H9 (cell line): Measurements from ENCODE around the gene SMTNL2. TPM values are rescaled to one million over a fixed set of nuclear protein-coding genes. Genes with fewer than 3 reads are reported as not detected.
"Not testable (repeated sequence)": the region's sequence is repeated elsewhere in the genome, so short reads cannot be mapped to it uniquely, and the experiment has no call there.

Source experiments
- DNase-seq: peaks from one replicate; pipeline ENCODE4 v3.0.0-alpha.2; 2017
- H2AFZ ChIP-seq: one replicate; pipeline ENCODE4 v1.6.1; 2013; ENCODE audit warnings: mild to moderate bottlenecking, low read length, control low read depth, moderate library complexity
- H2AK5ac ChIP-seq: 2 replicates; pipeline ENCODE4 v1.6.1; 2013; ENCODE audit warnings: low read length, control low read depth, mixed read lengths; ENCODE audit not compliant: insufficient read length
- H2BK120ac ChIP-seq: one replicate; pipeline ENCODE4 v1.6.1; 2013; ENCODE audit warnings: low read depth, mild to moderate bottlenecking, low read length, control low read depth, inconsistent platforms; ENCODE audit not compliant: poor library complexity, severe bottlenecking
- H2BK12ac ChIP-seq: 2 replicates; pipeline ENCODE4 v1.6.1; 2013; ENCODE audit warnings: low read length, control low read depth, mixed read lengths, low read depth; ENCODE audit not compliant: insufficient read length
- H2BK15ac ChIP-seq: 2 replicates; pipeline ENCODE4 v1.6.1; 2013; ENCODE audit warnings: low read depth, low read length, control low read depth
- H2BK20ac ChIP-seq: one replicate; pipeline ENCODE4 v1.6.1; 2013; ENCODE audit warnings: low read depth, mild to moderate bottlenecking, low read length, control low read depth, inconsistent platforms; ENCODE audit not compliant: poor library complexity, severe bottlenecking
- H2BK5ac ChIP-seq: 2 replicates; pipeline ENCODE4 v1.6.1; 2013; ENCODE audit warnings: low read length, control low read depth, mixed read lengths; ENCODE audit not compliant: insufficient read length
- H3K14ac ChIP-seq: 2 replicates; pipeline ENCODE4 v1.6.1; 2013; ENCODE audit warnings: low read length, control low read depth; ENCODE audit not compliant: insufficient read depth
- H3K18ac ChIP-seq: 2 replicates; pipeline ENCODE4 v1.6.1; 2013; ENCODE audit warnings: low read depth, mild to moderate bottlenecking, mixed read lengths, low read length, control low read depth; ENCODE audit not compliant: insufficient read length
- H3K23ac ChIP-seq: 2 replicates; pipeline ENCODE4 v1.6.1; 2013; ENCODE audit warnings: low read length, control low read depth, mixed read lengths, low read depth; ENCODE audit not compliant: insufficient read length
- H3K23me2 ChIP-seq: 2 replicates; pipeline ENCODE4 v1.6.1; 2013; ENCODE audit warnings: low read depth, mild to moderate bottlenecking, mixed read lengths, low read length, control low read depth; ENCODE audit not compliant: insufficient read length, poor library complexity, severe bottlenecking
- H3K27ac ChIP-seq: 2 replicates; pipeline ENCODE4 v1.5.1; 2013; ENCODE audit warnings: low read length, control low read depth, mixed read lengths, low read depth; ENCODE audit not compliant: insufficient read length
- H3K27me3 ChIP-seq: 2 replicates; pipeline ENCODE4 v1.6.1; 2013; ENCODE audit warnings: low read length, control low read depth, inconsistent platforms; ENCODE audit not compliant: insufficient read depth
- H3K4ac ChIP-seq: 2 replicates; pipeline ENCODE4 v1.6.1; 2013; ENCODE audit warnings: low read depth, mild to moderate bottlenecking, control low read depth, inconsistent platforms, low read length, moderate library complexity
- H3K4me1 ChIP-seq: 2 replicates; pipeline ENCODE4 v1.6.1; 2013; ENCODE audit warnings: low read length, control low read depth, inconsistent platforms; ENCODE audit not compliant: insufficient read depth
- H3K4me2 ChIP-seq: 2 replicates; pipeline ENCODE4 v1.6.1; 2013; ENCODE audit warnings: low read length, control low read depth, mixed read lengths; ENCODE audit not compliant: insufficient read length, insufficient read depth
- H3K56ac ChIP-seq: 2 replicates; pipeline ENCODE4 v1.6.1; 2013; ENCODE audit warnings: low read depth, mild to moderate bottlenecking, mixed read lengths, low read length, control low read depth; ENCODE audit not compliant: insufficient read length
- H3K79me1 ChIP-seq: 2 replicates; pipeline ENCODE4 v1.6.1; 2013; ENCODE audit warnings: low read depth, mild to moderate bottlenecking, moderate library complexity, low read length, control low read depth, inconsistent platforms; ENCODE audit not compliant: insufficient read depth, poor library complexity, severe bottlenecking
- H3K79me2 ChIP-seq: 2 replicates; pipeline ENCODE4 v1.6.1; 2013; ENCODE audit warnings: low read length, control low read depth, inconsistent platforms; ENCODE audit not compliant: insufficient read depth
- H3K9ac ChIP-seq: 2 replicates; pipeline ENCODE4 v1.6.1; 2013; ENCODE audit warnings: low read length, control low read depth, mixed read lengths; ENCODE audit not compliant: insufficient read length; ENCODE audit errors: extremely low read depth
- H3K9me3 ChIP-seq: one replicate; pipeline ENCODE4 v1.6.1; 2013; ENCODE audit warnings: low read depth, low read length, inconsistent platforms; ENCODE audit not compliant: control insufficient read depth
- H3T11ph ChIP-seq: one replicate; pipeline ENCODE4 v1.6.1; 2013; ENCODE audit warnings: mild to moderate bottlenecking, low read length, control low read depth, inconsistent platforms
- H4K20me1 ChIP-seq: one replicate; pipeline ENCODE4 v1.6.1; 2013; ENCODE audit not compliant: control insufficient read depth, insufficient read length, insufficient read depth
- H4K5ac ChIP-seq: 2 replicates; pipeline ENCODE4 v1.6.1; 2013; ENCODE audit warnings: low read depth, mild to moderate bottlenecking, mixed read lengths, low read length, control low read depth; ENCODE audit not compliant: insufficient read length
- H4K8ac ChIP-seq: replicated peaks from 2 replicates; pipeline ENCODE4 v1.6.1; 2013; ENCODE audit warnings: low read length, control low read depth, mixed read lengths, low read depth; ENCODE audit not compliant: insufficient read length
- H4K91ac ChIP-seq: 2 replicates; pipeline ENCODE4 v1.6.1; 2013; ENCODE audit warnings: low read depth, mild to moderate bottlenecking, moderate library complexity, mixed read lengths, low read length, control low read depth; ENCODE audit not compliant: insufficient read length
- H3K27ac Mint-ChIP-seq, 3 experiments: 2 replicates in 2 of 3; 3 replicates in 1 of 3; pipeline ENCODE4 v1.8.0; 2020 to 2021; ENCODE audit warnings: mixed read lengths in 3 of 3, mild to moderate bottlenecking in 1 of 3, moderate library complexity in 1 of 3
- H3K27me3 Mint-ChIP-seq: 2 replicates; pipeline ENCODE4 v1.8.0; 2021; ENCODE audit warnings: low read depth, mild to moderate bottlenecking, moderate library complexity, mixed read lengths
- H3K36me3 Mint-ChIP-seq, 3 experiments: 2 replicates in 2 of 3; 3 replicates in 1 of 3; pipeline ENCODE4 v1.8.0; 2020 to 2021; ENCODE audit warnings: low read depth in 3 of 3, mixed read lengths in 3 of 3; ENCODE audit not compliant: insufficient read depth in 1 of 3
- H3K4me1 Mint-ChIP-seq, 2 experiments: 2 replicates each; pipeline ENCODE4 v1.8.0; 2020; ENCODE audit warnings: mixed read lengths in 2 of 2
- H3K4me3 Mint-ChIP-seq, 2 experiments: 2 replicates in 1 of 2; 3 replicates in 1 of 2; pipeline ENCODE4 v1.8.0; 2020 to 2021; ENCODE audit warnings: mild to moderate bottlenecking in 2 of 2, mixed read lengths in 2 of 2, moderate library complexity in 1 of 2
- H3K9me3 Mint-ChIP-seq, 2 experiments: 2 replicates in 1 of 2; 3 replicates in 1 of 2; pipeline ENCODE4 v1.8.0; 2020; ENCODE audit warnings: mild to moderate bottlenecking in 2 of 2, mixed read lengths in 2 of 2, moderate library complexity in 1 of 2
- WGBS: extraction: QIAGEN DNeasy Blood & Tissue Kit; methylation state at CpG from one replicate; pipeline ENCODE4 v1.1.7; 2013; ENCODE audit warnings: missing lambda C conversion rate, low lambda C conversion rate, mixed read lengths; ENCODE audit not compliant: insufficient read length; ENCODE audit errors: extremely low coverage; 5-methylcytosine and 5-hydroxymethylcytosine counted together
- total RNA-seq: library from RNA; stranded (reverse); gene quantifications from 2 replicates; pipeline ENCODE4 v1.2.1, GENCODE V29; 2021
- TF ChIP-seq, protein P1 (sequence below): fragments of 200-600 bp; sonication (generic); conservative IDR thresholded peaks from 3 replicates; pipeline ENCODE4 v1.8.0; 2021; ENCODE audit warnings: antibody characterized with exemption, mild to moderate bottlenecking

SMTNL2 gene
- total RNA-seq, 1 experiment from 2014 or later, result 0.77 TPM

- Histone ChIP-seq H3K9me3 (no peaks in the 10 kb centered on the region), H3K27ac (no peak overlapping the region), H2BK20ac (no peak overlapping the region), H3K79me1 (no peaks in the 10 kb centered on the region), H3K18ac (no peak overlapping the region), H3K4me2 (no peak overlapping the region), H3K4me1 (no peaks in the 10 kb centered on the region), H3K23ac (no peak overlapping the region), H2AK5ac (no peak overlapping the region), H3K56ac (no peak overlapping the region), H4K91ac (no peak overlapping the region), H2BK15ac (no peak overlapping the region), H3K4ac (no peak overlapping the region), H3K27me3 (no peaks in the 10 kb centered on the region), H2BK5ac (no peak overlapping the region), H2AFZ (no peak overlapping the region), H3K23me2 (no peaks in the 10 kb centered on the region), H2BK12ac (no peak overlapping the region), H4K5ac (no peak overlapping the region), H4K20me1 (no peaks in the 10 kb centered on the region), H3K14ac (no peak overlapping the region), H3T11ph (no peak overlapping the region), H2BK120ac (no peak overlapping the region), H3K79me2 (no peaks in the 10 kb centered on the region), H3K9ac (no peak overlapping the region), H4K8ac (no peak overlapping the region)
- no peak overlapping the region for H3K4me3 Mint-ChIP-seq
- TF ChIP-seq, protein P1, sequence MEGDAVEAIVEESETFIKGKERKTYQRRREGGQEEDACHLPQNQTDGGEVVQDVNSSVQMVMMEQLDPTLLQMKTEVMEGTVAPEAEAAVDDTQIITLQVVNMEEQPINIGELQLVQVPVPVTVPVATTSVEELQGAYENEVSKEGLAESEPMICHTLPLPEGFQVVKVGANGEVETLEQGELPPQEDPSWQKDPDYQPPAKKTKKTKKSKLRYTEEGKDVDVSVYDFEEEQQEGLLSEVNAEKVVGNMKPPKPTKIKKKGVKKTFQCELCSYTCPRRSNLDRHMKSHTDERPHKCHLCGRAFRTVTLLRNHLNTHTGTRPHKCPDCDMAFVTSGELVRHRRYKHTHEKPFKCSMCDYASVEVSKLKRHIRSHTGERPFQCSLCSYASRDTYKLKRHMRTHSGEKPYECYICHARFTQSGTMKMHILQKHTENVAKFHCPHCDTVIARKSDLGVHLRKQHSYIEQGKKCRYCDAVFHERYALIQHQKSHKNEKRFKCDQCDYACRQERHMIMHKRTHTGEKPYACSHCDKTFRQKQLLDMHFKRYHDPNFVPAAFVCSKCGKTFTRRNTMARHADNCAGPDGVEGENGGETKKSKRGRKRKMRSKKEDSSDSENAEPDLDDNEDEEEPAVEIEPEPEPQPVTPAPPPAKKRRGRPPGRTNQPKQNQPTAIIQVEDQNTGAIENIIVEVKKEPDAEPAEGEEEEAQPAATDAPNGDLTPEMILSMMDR, result no peak
- H3K36me3 Mint-ChIP-seq, result no peaks in the 10 kb centered on the region
- H3K27me3 Mint-ChIP-seq, result peaks cover 5% of the 10 kb centered on the region
- no peak overlapping the region for H3K27ac Mint-ChIP-seq
- DNase-seq, result no peak
- H3K4me1 Mint-ChIP-seq, result peaks cover 0 to 7% of the 10 kb centered on the region in 2 experiments; a peak in 2 of 4 replicates
- no CpG with 5 or more reads among the region's 2 CpGs for WGBS
- H3K9me3 Mint-ChIP-seq, result no peaks in the 10 kb centered on the region; a peak in 1 of 5 replicates
Measured at GRCh38 chr17:4623249-4623648, 38.9 kb downstream of the SMTNL2 start.

DNA sequence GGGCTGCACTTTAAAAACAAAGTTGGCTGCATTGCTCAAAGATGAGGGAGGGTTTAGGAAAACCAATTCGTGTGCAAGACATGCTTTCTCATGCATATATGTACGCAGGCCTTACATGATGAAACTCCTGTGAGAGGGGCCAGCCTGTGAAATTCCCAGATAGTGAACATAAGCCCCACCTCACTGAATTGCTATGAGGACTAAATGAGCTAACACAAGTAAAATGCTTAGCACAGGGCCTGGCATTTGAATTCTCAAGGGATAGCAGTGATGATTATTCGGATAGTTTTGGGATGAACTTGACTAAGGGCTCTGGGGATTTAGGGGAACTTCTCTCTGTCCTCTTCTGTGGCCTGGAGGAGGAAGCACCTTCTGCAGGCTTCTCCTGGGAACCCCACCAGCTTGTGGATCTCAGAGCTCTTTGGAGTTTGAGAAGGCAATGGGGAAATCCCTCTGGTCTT is 40.2 kb downstream of the SMTNL2 start:
- H3K56ac ChIP-seq, H3K27me3 Mint-ChIP-seq, H3K4me3 Mint-ChIP-seq, H3K23me2 ChIP-seq, H3K4me2 ChIP-seq, H3K79me2 ChIP-seq, H3K36me3 Mint-ChIP-seq, H3K9me3 Mint-ChIP-seq, DNase-seq, H3T11ph ChIP-seq, H3K27ac Mint-ChIP-seq, H2BK5ac ChIP-seq, H2AK5ac ChIP-seq, H4K91ac ChIP-seq, H3K23ac ChIP-seq, H3K27me3 ChIP-seq, H3K4me1 ChIP-seq, H3K4ac ChIP-seq, H3K18ac ChIP-seq, H3K9me3 ChIP-seq, H2BK15ac ChIP-seq, H4K20me1 ChIP-seq, H2AFZ ChIP-seq, H3K79me1 ChIP-seq, H4K5ac ChIP-seq, H4K8ac ChIP-seq, H3K9ac ChIP-seq, H2BK20ac ChIP-seq, H2BK12ac ChIP-seq, H3K14ac ChIP-seq, H3K4me1 Mint-ChIP-seq, H3K27ac ChIP-seq: not testable (repeated sequence)
- peak overlapping the region; percentile 67 for H2BK120ac ChIP-seq
- no CpG with 5 or more reads among the region's 3 CpGs for WGBS
